Transverse colon (tissue), 4 donors: Measurements from ENCODE around the gene ZNF419. TPM values are rescaled to one million over a fixed set of nuclear protein-coding genes. Genes with fewer than 3 reads are reported as not detected.
A peak's percentile ranks its signal among the peaks of the same experiment; 100 is the strongest.
"Not testable (repeated sequence)": the region's sequence is repeated elsewhere in the genome, so short reads cannot be mapped to it uniquely, and the experiment has no call there.

Source experiments
- DNase-seq: peaks from one replicate; pipeline ENCODE4 v3.0.0-alpha.2; 2019
- H3K27ac ChIP-seq, 4 donors: fragments of 200-600 bp; sonication (generic); 2 replicates each; pipeline ENCODE4 v1.5.1; 2016 to 2018; ENCODE audit warnings: inconsistent platforms in 4 of 4
- H3K27me3 ChIP-seq: fragments of 200-600 bp; sonication (generic); 2 replicates; pipeline ENCODE4 v1.5.1; 2017; ENCODE audit warnings: inconsistent platforms
- H3K36me3 ChIP-seq, 4 donors: fragments of 200-600 bp; sonication (generic); 2 replicates each; pipeline ENCODE4 v1.5.1; 2017 to 2019; ENCODE audit warnings: inconsistent platforms in 4 of 4
- H3K4me1 ChIP-seq, 4 donors: fragments of 200-600 bp; sonication (generic); 2 replicates each; pipeline ENCODE4 v1.5.1; 2017 to 2020; ENCODE audit warnings: inconsistent platforms in 4 of 4
- H3K4me3 ChIP-seq, 4 donors: fragments of 200-600 bp; sonication (generic); 1 replicate in 1 of 4; 2 replicates in 3 of 4; pipeline versions ENCODE4 v1.5.1 to v1.6.1; 2017 to 2019; ENCODE audit warnings: inconsistent platforms in 4 of 4
- H3K9me3 ChIP-seq, 2 donors: fragments of 200-600 bp; sonication (generic); 2 replicates each; pipeline ENCODE4 v1.5.1; 2017 to 2019; ENCODE audit warnings: inconsistent platforms in 2 of 2
- EP300 ChIP-seq: sonication (generic); formaldehyde crosslinking; IDR thresholded peaks from one replicate; pipeline ENCODE4 v1.6.1; 2017; ENCODE audit warnings: antibody characterized with exemption, low read depth
- POLR2A ChIP-seq: fragments of 450-650 bp; IDR thresholded peaks from one replicate; pipeline ENCODE4 v1.6.1; 2016; ENCODE audit warnings: antibody characterized with exemption, mild to moderate bottlenecking, moderate library complexity
- POLR2AphosphoS5 ChIP-seq, 3 donors: sonication (generic); formaldehyde crosslinking; IDR thresholded peaks; one replicate each; pipeline ENCODE4 v1.6.1; 2016; ENCODE audit warnings: antibody characterized with exemption in 3 of 3
- WGBS, 2 donors: methylation state at CpG; one replicate each; pipeline ENCODE4 v1.1.5; 2018; ENCODE audit warnings: low coverage in 1 of 2; 5-methylcytosine and 5-hydroxymethylcytosine counted together
- in situ Hi-C, 4 donors: fragments of 200-750 bp; cut with MboI; loops; one replicate each; pipeline versions ENCODE4 v1.15.0 to v1.15.1; 2017; ENCODE audit warnings: low sequenced_read_pairs in 3 of 4, low pct_ligation_motif_present in 1 of 4, low pct_unique_long_range_greater_than_20kb in 1 of 4
- intact Hi-C: fragments of 100-400 bp; cut with DNase I; formaldehyde crosslinking; loops from one replicate; pipeline ENCODE4 v1.15.1; 2023; ENCODE audit warnings: low total_unique reads
- total RNA-seq, 4 donors: library from RNA; depleted of rRNA; stranded (reverse); fragments of >200 nt; gene quantifications; one replicate each; pipeline ENCODE4 v1.1.0, GENCODE V29; 2016
- TF ChIP-seq, protein P1 (sequence below), 5 experiments: fragments of 200-600 bp in 3 of 5; fragments of 450-650 bp in 2 of 5; sonication (generic) in 3 of 5; IDR thresholded peaks; 1 replicate in 2 of 5; 2 replicates in 3 of 5; pipeline ENCODE4 v1.5.1; 2016 to 2017; ENCODE audit warnings: antibody characterized with exemption in 5 of 5, inconsistent platforms in 3 of 5, mild to moderate bottlenecking in 2 of 5, moderate library complexity in 1 of 5

ZNF419 gene
- total RNA-seq, 4 donors from 2014 or later, result 1.6 to 6.8 (median 5.1) TPM

- H3K27ac ChIP-seq, result no peak overlapping the region
- TF ChIP-seq POLR2AphosphoS5 (IDR thresholded peaks at IDR 0.05), result no peak
- no peak for TF ChIP-seq EP300
- TF ChIP-seq, protein P1, sequence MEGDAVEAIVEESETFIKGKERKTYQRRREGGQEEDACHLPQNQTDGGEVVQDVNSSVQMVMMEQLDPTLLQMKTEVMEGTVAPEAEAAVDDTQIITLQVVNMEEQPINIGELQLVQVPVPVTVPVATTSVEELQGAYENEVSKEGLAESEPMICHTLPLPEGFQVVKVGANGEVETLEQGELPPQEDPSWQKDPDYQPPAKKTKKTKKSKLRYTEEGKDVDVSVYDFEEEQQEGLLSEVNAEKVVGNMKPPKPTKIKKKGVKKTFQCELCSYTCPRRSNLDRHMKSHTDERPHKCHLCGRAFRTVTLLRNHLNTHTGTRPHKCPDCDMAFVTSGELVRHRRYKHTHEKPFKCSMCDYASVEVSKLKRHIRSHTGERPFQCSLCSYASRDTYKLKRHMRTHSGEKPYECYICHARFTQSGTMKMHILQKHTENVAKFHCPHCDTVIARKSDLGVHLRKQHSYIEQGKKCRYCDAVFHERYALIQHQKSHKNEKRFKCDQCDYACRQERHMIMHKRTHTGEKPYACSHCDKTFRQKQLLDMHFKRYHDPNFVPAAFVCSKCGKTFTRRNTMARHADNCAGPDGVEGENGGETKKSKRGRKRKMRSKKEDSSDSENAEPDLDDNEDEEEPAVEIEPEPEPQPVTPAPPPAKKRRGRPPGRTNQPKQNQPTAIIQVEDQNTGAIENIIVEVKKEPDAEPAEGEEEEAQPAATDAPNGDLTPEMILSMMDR (IDR thresholded peaks at IDR 0.05), result no peak
- no peak for TF ChIP-seq POLR2A
- intact Hi-C loops (no loop called here), in situ Hi-C loops (no loop called here)
- H3K9me3 ChIP-seq, result peaks cover 79 to 84% of the 10 kb centered on the region in 2 donors
- WGBS, 2 donors, result 95 to 100% methylated on average over 2 to 4 of the region's 4 CpGs
- H3K36me3 ChIP-seq, result peaks cover 0 to 38% (median 18%) of the 10 kb centered on the region in 4 donors
- no peak for DNase-seq
- peaks cover 0 to 11% (median 4%) of the 10 kb centered on the region in 4 donors for H3K4me1 ChIP-seq
- no peaks in the 10 kb centered on the region for H3K27me3 ChIP-seq
- H3K4me3 ChIP-seq, result no peak overlapping the region
These were observed 13.9 kb upstream of the ZNF419 start for GRCh38 chr19:57473646-57474045.

DNA sequence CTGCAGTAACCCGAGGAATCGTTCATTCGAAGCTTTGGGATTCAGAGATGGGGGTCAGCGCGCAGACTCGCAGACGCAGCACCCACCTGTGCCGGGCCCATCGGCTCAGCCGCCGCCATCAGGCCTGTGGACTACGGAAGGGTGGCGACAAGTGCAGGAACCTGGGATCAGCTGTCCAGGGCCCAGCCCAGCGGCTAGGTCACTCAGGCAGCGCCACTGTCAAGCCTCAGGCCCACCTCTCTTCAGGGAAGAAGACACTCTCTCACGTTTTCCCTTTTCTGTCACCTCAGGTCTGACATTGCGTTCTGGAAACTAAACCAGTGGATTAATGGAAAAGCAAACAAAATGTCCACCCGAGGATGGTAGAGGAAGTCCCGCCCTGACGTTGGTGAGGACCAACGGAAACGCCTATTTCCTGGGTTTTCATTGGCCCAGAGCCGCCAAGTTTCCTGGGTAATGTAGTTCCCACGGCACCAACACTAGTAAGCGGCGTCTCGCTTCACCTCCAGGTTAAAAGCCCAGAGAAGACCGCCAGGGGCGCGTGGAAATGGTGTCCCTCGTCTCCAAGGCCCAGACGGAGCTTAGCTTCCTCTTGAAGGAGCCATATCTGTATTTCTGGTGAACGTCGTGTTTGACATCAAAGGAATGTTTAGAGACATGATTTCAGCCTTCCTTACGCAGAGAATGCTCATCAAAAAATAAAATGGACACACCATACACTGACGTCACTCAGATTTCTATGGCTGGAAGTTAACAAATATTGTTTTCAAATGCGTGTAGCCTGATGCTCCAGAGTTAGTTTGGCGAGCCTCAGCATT, 10.2 kb upstream of the ZNF419 start, which contains the start of gene ZNF772:
ZNF772 (minus strand) TSS at position 376 of the 818 bp plus-strand sequence; CDS start at position 119, 257 bp downstream.
- in situ Hi-C loops, result no loop called here
- H3K9me3 ChIP-seq, result peaks cover 45 to 47% of the 10 kb centered on the region in 2 donors
- H3K27ac ChIP-seq, result peak within 1 kb of the TSS; percentile 69 to 76 (median 73)
- peak within 1 kb of the TSS; percentile 44 to 66 (median 52) for H3K4me3 ChIP-seq
- intact Hi-C loops, result no loop called here
- peaks cover 0 to 11% (median 4%) of the 10 kb centered on the region in 4 donors for H3K4me1 ChIP-seq
- 10 to 18% methylated on average over 4 to 30 of the region's 38 CpGs for WGBS, 2 donors
- no peaks in the 10 kb centered on the region for H3K27me3 ChIP-seq
- peaks cover 0 to 31% (median 15%) of the 10 kb centered on the region in 4 donors for H3K36me3 ChIP-seq
- TF ChIP-seq, protein P1 (IDR thresholded peaks at IDR 0.05), result peak; percentile 16 to 77 (median 50)
- no peak for TF ChIP-seq POLR2AphosphoS5 (IDR thresholded peaks at IDR 0.05)
- peak; percentile 86 for DNase-seq

DNA sequence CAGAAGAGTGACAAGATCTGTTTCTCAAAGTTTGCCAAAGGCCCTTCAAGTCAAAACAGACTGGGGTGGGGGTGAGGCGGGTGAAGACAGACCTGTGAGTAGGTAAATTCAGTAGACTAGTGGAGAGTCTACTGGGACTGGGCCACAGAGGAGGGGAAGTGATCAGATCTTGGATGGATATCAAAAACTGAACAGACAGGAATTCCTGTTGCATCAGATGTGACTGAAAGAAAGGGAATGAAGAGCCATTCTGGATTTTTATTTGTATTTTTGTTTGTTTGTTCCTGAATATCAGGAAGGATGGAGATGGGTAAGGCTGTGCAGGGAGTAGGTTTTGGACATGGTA, 722 bp downstream of the ZNF419 start:
- H3K9me3 ChIP-seq, DNase-seq, H3K27ac ChIP-seq, intact Hi-C loops, H3K4me1 ChIP-seq, H3K27me3 ChIP-seq, H3K4me3 ChIP-seq, in situ Hi-C loops: not testable (repeated sequence)
- WGBS, 2 donors, result no CpG with 5 or more reads among the region's 1 CpG
- peaks cover 0 to 29% (median 11%) of the 10 kb centered on the region in 4 donors for H3K36me3 ChIP-seq

DNA sequence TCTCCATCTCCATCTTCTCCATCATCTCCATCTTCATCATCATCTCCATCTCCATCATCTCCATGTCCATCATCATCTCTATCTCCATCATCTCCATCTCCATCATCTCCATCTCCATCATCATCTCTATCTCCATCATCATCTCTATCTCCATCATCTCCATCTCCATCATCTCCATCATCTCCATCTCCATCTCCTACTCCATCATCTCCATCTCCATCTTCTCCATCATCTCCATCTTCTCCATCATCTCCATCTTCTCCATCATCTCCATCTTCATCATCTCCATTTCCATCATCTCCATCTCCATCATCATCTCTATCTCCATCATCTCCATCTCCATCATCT, 11.8 kb downstream of the ZNF419 start:
- H3K9me3 ChIP-seq, result peaks cover 23 to 34% of the 10 kb centered on the region in 2 donors
- peaks cover 0 to 18% (median 3%) of the 10 kb centered on the region in 4 donors for H3K36me3 ChIP-seq
- H3K27me3 ChIP-seq, H3K27ac ChIP-seq, in situ Hi-C loops, H3K4me1 ChIP-seq, DNase-seq, intact Hi-C loops: not testable (repeated sequence)
- peak overlapping the region in 1 of 4 donors; percentile 84 for H3K4me3 ChIP-seq

DNA sequence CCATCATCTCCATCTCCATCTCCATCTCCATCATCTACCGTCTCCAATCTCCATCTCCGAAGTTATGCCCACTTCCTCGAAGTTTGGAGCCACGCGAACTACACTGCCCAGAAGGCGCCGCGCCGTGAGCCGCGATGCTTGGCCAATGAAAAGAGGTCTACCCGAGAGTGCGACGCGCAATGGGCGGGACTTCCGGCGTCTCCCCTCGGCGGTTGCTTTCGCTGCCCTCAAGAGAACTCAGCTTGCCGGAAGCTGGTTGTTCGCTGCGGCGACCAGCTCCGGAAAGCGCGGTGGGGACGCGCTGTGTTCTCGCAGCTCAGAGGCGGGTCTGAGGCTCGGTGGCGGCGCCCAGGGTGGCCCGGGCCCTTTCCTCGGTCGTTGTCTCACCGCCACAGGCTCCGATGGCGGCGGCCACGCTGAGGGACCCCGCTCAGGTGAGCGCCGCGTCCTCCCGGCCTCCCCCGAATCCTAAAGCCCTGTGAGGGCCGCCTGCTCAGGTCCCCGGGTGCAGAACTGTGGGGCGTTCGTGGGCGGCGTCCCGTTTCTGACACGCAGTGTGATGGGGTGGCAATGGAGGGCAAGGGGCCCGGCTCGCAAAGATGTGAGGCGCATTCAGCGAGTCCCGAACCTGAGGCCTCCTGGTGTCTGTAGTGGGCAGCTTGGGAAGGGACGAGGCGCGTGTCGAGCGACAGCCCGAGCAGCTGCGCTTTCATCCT, 12.3 kb downstream of the ZNF419 start, which contains the start of gene ZNF773:
ZNF773 (plus strand) TSS at position 259 of the 716 bp plus-strand sequence; CDS start at position 402, 143 bp downstream.
- WGBS, 2 donors, result 2 to 6% methylated on average over 3 to 30 of the region's 69 CpGs
- H3K27me3 ChIP-seq, in situ Hi-C loops, intact Hi-C loops, H3K4me1 ChIP-seq: not testable (repeated sequence)
- TF ChIP-seq POLR2A, result peak; percentile 73
- TF ChIP-seq POLR2AphosphoS5 (IDR thresholded peaks at IDR 0.05), result peak; percentile 61 to 87 (median 82)
- Histone ChIP-seq H3K36me3 (peaks cover 0 to 21% (median 4%) of the 10 kb centered on the region in 4 donors), H3K4me3 (peak within 1 kb of the TSS; percentile 61 to 88 (median 74)), H3K9me3 (peaks cover 19 to 33% of the 10 kb centered on the region in 2 donors), H3K27ac (peak within 1 kb of the TSS; percentile 82 to 91 (median 86))
- peak; percentile 96 for DNase-seq

GRCh38 chr19:57500400-57500799, 12.8 kb downstream of the ZNF419 start:
- whole genome bisulfite sequencing, 2 donors, result 13 to 24% methylated on average over 1 to 2 of the region's 4 CpGs

More at GRCh38 chr19:57500400-57500799, 12.8 kb downstream of the ZNF419 start:
- in situ Hi-C loops, intact Hi-C loops, H3K27me3 ChIP-seq, H3K27ac ChIP-seq, H3K4me1 ChIP-seq, DNase-seq: not testable (repeated sequence)
- H3K36me3 ChIP-seq, result peaks cover 0 to 26% (median 6%) of the 10 kb centered on the region in 4 donors
- peaks cover 16 to 29% of the 10 kb centered on the region in 2 donors for H3K9me3 ChIP-seq
- H3K4me3 ChIP-seq, result peak overlapping the region in 2 of 4 donors; percentile 38 to 88
